ENCODE data around the gene PPTC7. TPM values are rescaled to one million over a fixed set of nuclear protein-coding genes. Genes with fewer than 3 reads are reported as not detected.

Gene PPTC7
- total and polyA plus RNA-seq, 2 of the 13 experiments (the other 11 are each of a cell fraction or from before 2014, with no cell fraction given) = 4.8 to 12.3 TPM

- TF ChIP-seq ZNF713 (CRISPR knock-in tag; IDR thresholded peaks at IDR 0.05) = no peak
- TF ChIP-seq, protein P1, sequence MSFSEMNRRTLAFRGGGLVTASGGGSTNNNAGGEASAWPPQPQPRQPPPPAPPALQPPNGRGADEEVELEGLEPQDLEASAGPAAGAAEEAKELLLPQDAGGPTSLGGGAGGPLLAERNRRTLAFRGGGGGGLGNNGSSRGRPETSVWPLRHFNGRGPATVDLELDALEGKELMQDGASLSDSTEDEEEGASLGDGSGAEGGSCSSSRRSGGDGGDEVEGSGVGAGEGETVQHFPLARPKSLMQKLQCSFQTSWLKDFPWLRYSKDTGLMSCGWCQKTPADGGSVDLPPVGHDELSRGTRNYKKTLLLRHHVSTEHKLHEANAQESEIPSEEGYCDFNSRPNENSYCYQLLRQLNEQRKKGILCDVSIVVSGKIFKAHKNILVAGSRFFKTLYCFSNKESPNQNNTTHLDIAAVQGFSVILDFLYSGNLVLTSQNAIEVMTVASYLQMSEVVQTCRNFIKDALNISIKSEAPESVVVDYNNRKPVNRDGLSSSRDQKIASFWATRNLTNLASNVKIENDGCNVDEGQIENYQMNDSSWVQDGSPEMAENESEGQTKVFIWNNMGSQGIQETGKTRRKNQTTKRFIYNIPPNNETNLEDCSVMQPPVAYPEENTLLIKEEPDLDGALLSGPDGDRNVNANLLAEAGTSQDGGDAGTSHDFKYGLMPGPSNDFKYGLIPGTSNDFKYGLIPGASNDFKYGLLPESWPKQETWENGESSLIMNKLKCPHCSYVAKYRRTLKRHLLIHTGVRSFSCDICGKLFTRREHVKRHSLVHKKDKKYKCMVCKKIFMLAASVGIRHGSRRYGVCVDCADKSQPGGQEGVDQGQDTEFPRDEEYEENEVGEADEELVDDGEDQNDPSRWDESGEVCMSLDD (CRISPR knock-in tag; IDR thresholded peaks at IDR 0.05; ENCODE audit: borderline replicate concordance) = 0 out of 2 replicates have a peak, but pooled peaks have one; percentile 33
- peak; percentile 62; the same call in 1 of the 2 replicates for TF ChIP-seq E2F1 (CRISPR knock-in tag; IDR thresholded peaks at IDR 0.05)
- no peak for TF ChIP-seq ZNF891 (CRISPR knock-in tag; IDR thresholded peaks at IDR 0.05)
- TF ChIP-seq GATAD1 (CRISPR knock-in tag; IDR thresholded peaks at IDR 0.05) = no peak
- no peak for TF ChIP-seq ZFAT (CRISPR knock-in tag; conservative IDR thresholded peaks at IDR 0.05)
- TF ChIP-seq SNAPC2 (CRISPR knock-in tag; IDR thresholded peaks at IDR 0.05) = no peak
- no peak for TF ChIP-seq ZNF646 (CRISPR knock-in tag; IDR thresholded peaks at IDR 0.05)
- TF ChIP-seq TOPORS (CRISPR knock-in tag; IDR thresholded peaks at IDR 0.05) = 0 out of 2 replicates have a peak, but pooled peaks have one; percentile 34
- TF ChIP-seq, protein P2, sequence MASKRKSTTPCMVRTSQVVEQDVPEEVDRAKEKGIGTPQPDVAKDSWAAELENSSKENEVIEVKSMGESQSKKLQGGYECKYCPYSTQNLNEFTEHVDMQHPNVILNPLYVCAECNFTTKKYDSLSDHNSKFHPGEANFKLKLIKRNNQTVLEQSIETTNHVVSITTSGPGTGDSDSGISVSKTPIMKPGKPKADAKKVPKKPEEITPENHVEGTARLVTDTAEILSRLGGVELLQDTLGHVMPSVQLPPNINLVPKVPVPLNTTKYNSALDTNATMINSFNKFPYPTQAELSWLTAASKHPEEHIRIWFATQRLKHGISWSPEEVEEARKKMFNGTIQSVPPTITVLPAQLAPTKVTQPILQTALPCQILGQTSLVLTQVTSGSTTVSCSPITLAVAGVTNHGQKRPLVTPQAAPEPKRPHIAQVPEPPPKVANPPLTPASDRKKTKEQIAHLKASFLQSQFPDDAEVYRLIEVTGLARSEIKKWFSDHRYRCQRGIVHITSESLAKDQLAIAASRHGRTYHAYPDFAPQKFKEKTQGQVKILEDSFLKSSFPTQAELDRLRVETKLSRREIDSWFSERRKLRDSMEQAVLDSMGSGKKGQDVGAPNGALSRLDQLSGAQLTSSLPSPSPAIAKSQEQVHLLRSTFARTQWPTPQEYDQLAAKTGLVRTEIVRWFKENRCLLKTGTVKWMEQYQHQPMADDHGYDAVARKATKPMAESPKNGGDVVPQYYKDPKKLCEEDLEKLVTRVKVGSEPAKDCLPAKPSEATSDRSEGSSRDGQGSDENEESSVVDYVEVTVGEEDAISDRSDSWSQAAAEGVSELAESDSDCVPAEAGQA (IDR thresholded peaks at IDR 0.05; ENCODE audit: low read depth) = no peak
- TF ChIP-seq, protein P2 (CRISPR knock-in tag; IDR thresholded peaks at IDR 0.05; ENCODE audit: borderline replicate concordance) = no peak
These were observed 8.4 kb upstream of the PPTC7 start (continued) for GRCh38 chr12:110591451-110592051.
